K562 (cell line): ENCODE measurements around the gene GET3. TPM values are rescaled to one million over a fixed set of nuclear protein-coding genes. Genes with fewer than 3 reads are reported as not detected.

Experiments used
- ARID3B ChIP-seq: fragments of 250-450 bp; sonication (Bioruptor Pico); IDR thresholded peaks from 2 replicates; pipeline ENCODE4 v1.4.0; 2020; ENCODE audit warnings: borderline replicate concordance
- CBX2 ChIP-seq: fragments of 200-600 bp; sonication (generic); IDR thresholded peaks from one replicate; pipeline ENCODE4 v1.6.1; 2012; ENCODE audit warnings: mild to moderate bottlenecking, low read length, inconsistent platforms; ENCODE audit not compliant: insufficient read depth, poor library complexity, severe bottlenecking
- E2F3 ChIP-seq: fragments of 250-450 bp; sonication (Bioruptor Pico); IDR thresholded peaks from 2 replicates; pipeline ENCODE4 v1.4.0; 2020; ENCODE audit warnings: mild to moderate bottlenecking
- ELF2 ChIP-seq: fragments of 250-450 bp; sonication (Bioruptor Pico); IDR thresholded peaks from 2 replicates; pipeline ENCODE4 v1.5.0; 2021; ENCODE audit warnings: mild to moderate bottlenecking
- EP300 ChIP-seq: IDR thresholded peaks from 2 replicates; pipeline ENCODE4 v1.6.1; 2012; ENCODE audit warnings: low read length, improper control_type of control experiment
- FOXK1 ChIP-seq: sonication (generic); formaldehyde crosslinking; IDR thresholded peaks from 2 replicates; pipeline ENCODE4 v1.8.0; 2022; ENCODE audit warnings: missing genetic modification reagents, mild to moderate bottlenecking, borderline replicate concordance
- MBD2 ChIP-seq: sonication (generic); IDR thresholded peaks from 2 replicates; pipeline ENCODE4 v1.6.1; 2016; ENCODE audit warnings: low read depth, borderline replicate concordance
- NCOA4 ChIP-seq: fragments of 450-650 bp; IDR thresholded peaks from 2 replicates; pipeline ENCODE4 v1.6.1; 2018; ENCODE audit warnings: mild to moderate bottlenecking; ENCODE audit not compliant: partially characterized antibody
- NFYB ChIP-seq: IDR thresholded peaks from 2 replicates; pipeline ENCODE4 v1.6.1; 2011; ENCODE audit warnings: mild to moderate bottlenecking, moderate library complexity; ENCODE audit not compliant: insufficient read length; ENCODE audit errors: extremely low read depth
- PHTF2 ChIP-seq: fragments of 250-450 bp; sonication (Bioruptor Pico); IDR thresholded peaks from 2 replicates; pipeline ENCODE4 v1.5.0; 2021; ENCODE audit warnings: mild to moderate bottlenecking
- POLR2H ChIP-seq: IDR thresholded peaks from 2 replicates; pipeline ENCODE4 v1.6.1; 2016; ENCODE audit warnings: missing genetic modification characterization, low read depth, mild to moderate bottlenecking, control low read depth, missing compliant biosample characterization, moderate library complexity
- RFX7 ChIP-seq: fragments of 250-450 bp; sonication (Bioruptor Pico); IDR thresholded peaks from 2 replicates; pipeline ENCODE4 v1.5.1; 2021; ENCODE audit warnings: mild to moderate bottlenecking
- TFE3 ChIP-seq: fragments of 450-650 bp; formaldehyde crosslinking; IDR thresholded peaks from 2 replicates; pipeline ENCODE4 v1.4.0; 2020; ENCODE audit warnings: mild to moderate bottlenecking, mixed read lengths
- THAP7 ChIP-seq: fragments of 250-450 bp; sonication (Bioruptor Pico); IDR thresholded peaks from 2 replicates; pipeline ENCODE4 v1.5.0; 2021
- THRA ChIP-seq: fragments of 450-650 bp; IDR thresholded peaks from 2 replicates; pipeline ENCODE4 v1.6.1; 2017; ENCODE audit warnings: mild to moderate bottlenecking, moderate library complexity
- ZEB2 ChIP-seq: fragments of 450-650 bp; IDR thresholded peaks from 2 replicates; pipeline ENCODE4 v1.6.1; 2016
- ZFX ChIP-seq: sonication (generic); formaldehyde crosslinking; IDR thresholded peaks from 2 replicates; pipeline ENCODE4 v1.8.0; 2022; ENCODE audit warnings: mild to moderate bottlenecking, missing genetic modification reagents, moderate library complexity
- ZNF24 ChIP-seq: fragments of 450-650 bp; IDR thresholded peaks from 2 replicates; pipeline ENCODE4 v1.6.1; 2016
- ZNF444 ChIP-seq: fragments of 250-450 bp; sonication (Bioruptor Pico); IDR thresholded peaks from 2 replicates; pipeline ENCODE4 v1.4.0; 2020; ENCODE audit warnings: mild to moderate bottlenecking, moderate library complexity
- ZNF766 ChIP-seq: fragments of 200-800 bp; sonication (Bioruptor generic); conservative IDR thresholded peaks from 2 replicates; pipeline ENCODE4 v1.6.1; 2016; ENCODE audit warnings: missing genetic modification characterization, missing compliant biosample characterization
- polyA plus RNA-seq, 8 experiments: library from polyadenylated mRNA; depleted of rRNA in 4 of 8; stranded (reverse) in 5 of 8; unstranded in 3 of 8; fragments of >200 nt; fragmentation: Nextera tagmentation in 2 of 8; fragmentation: Illumina TruSeq in 1 of 8; extraction: Ambion mirVana in 2 of 8; extraction: Trizol in 1 of 8; gene quantifications; 2 replicates each; pipeline versions ENCODE4 v1.2.1 to v1.2.3, GENCODE V29; 2011 to 2014; ENCODE audit warnings: inconsistent platforms in 1 of 8, missing spikeins in 1 of 8
- total RNA-seq, 7 experiments: library from RNA; depleted of rRNA in 6 of 7; stranded (reverse); fragments of >200 nt in 6 of 7; fragmentation: Illumina TruSeq in 2 of 7; extraction: Trizol in 2 of 7; gene quantifications; 2 replicates each; pipeline versions ENCODE4 v1.2.1 to v1.2.3, GENCODE V29; 2011 to 2021; ENCODE audit warnings: low replicate concordance in 1 of 7
- TF ChIP-seq, protein P1 (sequence below), 3 experiments: IDR thresholded peaks in 2 of 3; conservative IDR thresholded peaks in 1 of 3; 2 replicates each; pipeline ENCODE4 v1.5.1; 2011 to 2012; ENCODE audit warnings: low read length in 3 of 3, mild to moderate bottlenecking in 3 of 3, control low read depth in 2 of 3, improper control_type of control experiment in 1 of 3, inconsistent platforms in 1 of 3, low read depth in 1 of 3, mixed read lengths in 1 of 3, moderate library complexity in 1 of 3; ENCODE audit not compliant: insufficient read depth in 2 of 3

GET3 gene
- total and polyA plus RNA-seq, 9 of the 15 experiments (the other 6 are each of a cell fraction or from before 2014, with no cell fraction given) = 8.3 to 83.5 (median 51.8) TPM

DNA sequence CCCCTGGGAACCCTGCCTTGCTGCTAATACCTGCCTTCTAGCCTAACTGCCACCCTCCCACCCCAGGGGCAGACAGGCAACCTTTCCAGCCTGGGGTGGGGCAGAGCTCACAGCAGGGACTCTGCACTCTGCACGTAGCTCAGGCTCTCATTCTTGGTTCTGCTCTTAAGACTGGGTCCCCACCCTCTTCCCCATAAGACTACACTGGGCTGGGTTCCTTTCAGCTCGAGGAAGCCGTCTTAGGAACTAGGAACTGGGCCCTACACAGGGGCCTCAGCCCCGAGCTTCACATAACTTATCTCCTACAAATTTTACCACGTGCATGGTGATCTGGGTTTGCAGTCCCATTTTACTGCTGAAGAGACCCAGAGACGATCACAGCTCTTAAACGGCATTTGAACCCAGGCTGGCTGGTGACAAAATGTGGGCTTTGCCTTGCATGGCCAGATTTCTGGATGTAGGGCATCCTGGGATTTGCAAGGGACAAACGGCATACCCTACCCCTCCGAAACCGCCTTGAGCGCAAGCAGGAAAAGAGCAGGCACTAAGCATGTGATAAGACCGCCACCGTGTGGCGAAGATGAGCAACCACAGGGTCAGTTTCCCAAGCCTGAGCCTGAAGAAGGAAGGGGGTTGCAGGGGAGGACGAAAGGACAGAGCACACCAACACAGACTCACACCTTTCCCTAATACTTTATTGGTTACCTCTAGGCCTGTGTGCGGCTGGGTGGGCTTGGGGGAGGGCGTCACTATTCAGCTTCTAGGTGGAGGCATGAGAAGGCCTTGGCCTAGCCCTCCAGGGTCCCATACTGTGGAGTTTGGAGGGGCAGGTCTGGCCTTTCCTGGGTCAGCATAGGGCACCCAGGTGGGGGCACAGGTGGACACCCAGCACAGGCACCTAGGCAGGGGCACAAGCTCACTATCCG lies 59.1 kb downstream of the GET3 start (continued):
- TF ChIP-seq CBX2 (no peak), THAP7 (CRISPR knock-in tag) (no peak), ELF2 (CRISPR knock-in tag) (0 out of 2 replicates have a peak, but pooled peaks have one; percentile 36), MBD2 (0 out of 2 replicates have a peak, but pooled peaks have one; percentile 11), NFYB (no peak), ZEB2 (no peak), POLR2H (tag) (no peak), RFX7 (CRISPR knock-in tag) (no peak), ARID3B (CRISPR knock-in tag) (no peak), PHTF2 (CRISPR knock-in tag) (no peak), TFE3 (CRISPR knock-in tag) (no peak), EP300 (no peak), E2F3 (CRISPR knock-in tag) (no peak), ZFX (CRISPR knock-in tag) (peak; percentile 43; the same call in 1 of the 2 replicates), NCOA4 (no peak), FOXK1 (no peak), ZNF766 (no peak; the same call in 1 of the 2 replicates), ZNF24 (no peak), THRA (no peak), ZNF444 (no peak)
- TF ChIP-seq, protein P1, sequence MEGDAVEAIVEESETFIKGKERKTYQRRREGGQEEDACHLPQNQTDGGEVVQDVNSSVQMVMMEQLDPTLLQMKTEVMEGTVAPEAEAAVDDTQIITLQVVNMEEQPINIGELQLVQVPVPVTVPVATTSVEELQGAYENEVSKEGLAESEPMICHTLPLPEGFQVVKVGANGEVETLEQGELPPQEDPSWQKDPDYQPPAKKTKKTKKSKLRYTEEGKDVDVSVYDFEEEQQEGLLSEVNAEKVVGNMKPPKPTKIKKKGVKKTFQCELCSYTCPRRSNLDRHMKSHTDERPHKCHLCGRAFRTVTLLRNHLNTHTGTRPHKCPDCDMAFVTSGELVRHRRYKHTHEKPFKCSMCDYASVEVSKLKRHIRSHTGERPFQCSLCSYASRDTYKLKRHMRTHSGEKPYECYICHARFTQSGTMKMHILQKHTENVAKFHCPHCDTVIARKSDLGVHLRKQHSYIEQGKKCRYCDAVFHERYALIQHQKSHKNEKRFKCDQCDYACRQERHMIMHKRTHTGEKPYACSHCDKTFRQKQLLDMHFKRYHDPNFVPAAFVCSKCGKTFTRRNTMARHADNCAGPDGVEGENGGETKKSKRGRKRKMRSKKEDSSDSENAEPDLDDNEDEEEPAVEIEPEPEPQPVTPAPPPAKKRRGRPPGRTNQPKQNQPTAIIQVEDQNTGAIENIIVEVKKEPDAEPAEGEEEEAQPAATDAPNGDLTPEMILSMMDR (IDR thresholded peaks at IDR 0.05 in 2 of 3, conservative IDR thresholded peaks at IDR 0.05 in 1 of 3; ENCODE audit: insufficient read depth in 2 of 3, low read depth in 1 of 3, low read length in 3 of 3) = peak; percentile 96 to 98 (median 97)
